NCI-H2081 treated with DMSO at 0.1 percent for 48 hours (cell line): ENCODE results near the gene TNFSF18.

Experiments used
- DNase-seq: peaks from one replicate; lab custom pipeline; 2025; lab: John Stamatoyannopoulos, UW

The TNFSF18 gene

DNA sequence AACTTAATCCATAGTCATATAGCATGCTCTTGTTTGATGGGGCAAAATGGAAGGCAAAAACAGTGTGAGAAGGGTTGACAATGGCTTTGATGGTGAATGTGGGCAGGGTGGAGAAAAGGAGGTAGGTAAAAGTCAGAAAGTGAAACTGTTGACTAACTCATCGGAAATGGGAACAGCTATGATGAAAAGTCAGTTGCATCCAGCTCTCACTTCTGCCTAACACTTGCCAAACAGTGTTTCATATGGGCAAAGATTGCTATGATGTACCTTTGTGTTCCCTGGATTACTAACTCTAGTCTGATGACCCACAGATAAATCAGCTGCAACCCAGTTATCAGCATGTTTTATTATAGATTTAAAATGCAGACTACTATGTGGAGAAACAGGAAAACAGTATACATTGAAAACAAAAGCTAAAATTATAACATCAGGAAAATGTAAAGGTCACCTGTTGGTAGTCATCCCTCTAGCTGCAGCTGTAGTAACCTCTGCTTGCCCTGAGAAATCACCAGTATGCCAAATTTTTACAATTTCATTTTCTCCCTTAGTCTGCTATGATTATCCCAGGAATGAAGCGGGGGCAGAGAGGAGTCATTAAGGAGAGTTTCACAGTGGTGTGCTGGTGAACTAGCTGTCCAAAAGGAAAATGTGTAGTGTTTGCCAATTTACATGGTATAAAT, 11.7 kb downstream of the TNFSF18 start:
- DNase-seq: no peak

DNA sequence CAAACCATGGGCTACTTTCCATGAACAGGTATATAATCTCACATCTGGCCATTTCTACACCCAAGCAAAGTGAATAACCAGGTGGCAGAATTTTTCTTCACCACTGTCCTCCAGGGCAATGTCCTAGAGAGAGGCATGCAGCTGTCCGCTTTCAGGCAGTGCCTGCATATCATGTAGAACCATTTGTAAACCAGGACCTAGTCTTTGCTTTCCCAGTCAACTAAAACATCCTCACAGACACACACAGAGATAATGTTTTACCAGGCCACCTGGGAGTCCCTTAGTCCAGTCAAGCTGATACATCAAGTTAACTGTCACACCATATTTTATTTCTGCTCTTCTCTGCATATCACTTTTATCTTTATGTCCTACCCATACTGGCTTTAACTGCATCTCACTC, 26.2 kb downstream of the TNFSF18 start:
- no peak for DNase-seq

DNA sequence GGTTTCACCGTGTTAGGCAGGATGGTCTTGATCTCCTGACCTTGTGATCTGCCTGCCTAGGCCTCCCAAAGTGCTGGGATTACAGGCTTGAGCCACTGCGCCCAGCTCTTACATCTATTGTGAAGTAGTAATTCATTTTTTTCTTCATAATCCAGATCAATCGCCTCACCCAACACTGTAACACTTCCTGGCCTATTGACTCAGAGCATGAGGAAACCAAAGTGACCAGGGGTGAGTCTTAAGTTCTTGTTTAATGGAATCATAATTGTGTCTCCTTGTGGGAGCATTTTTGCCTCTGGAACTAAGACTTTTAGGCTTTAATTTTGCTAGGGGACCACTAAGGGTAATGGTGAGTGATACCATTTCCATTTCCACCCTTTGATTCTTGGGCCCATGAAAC, 27.4 kb downstream of the TNFSF18 start:
- no peak for DNase-seq

DNA sequence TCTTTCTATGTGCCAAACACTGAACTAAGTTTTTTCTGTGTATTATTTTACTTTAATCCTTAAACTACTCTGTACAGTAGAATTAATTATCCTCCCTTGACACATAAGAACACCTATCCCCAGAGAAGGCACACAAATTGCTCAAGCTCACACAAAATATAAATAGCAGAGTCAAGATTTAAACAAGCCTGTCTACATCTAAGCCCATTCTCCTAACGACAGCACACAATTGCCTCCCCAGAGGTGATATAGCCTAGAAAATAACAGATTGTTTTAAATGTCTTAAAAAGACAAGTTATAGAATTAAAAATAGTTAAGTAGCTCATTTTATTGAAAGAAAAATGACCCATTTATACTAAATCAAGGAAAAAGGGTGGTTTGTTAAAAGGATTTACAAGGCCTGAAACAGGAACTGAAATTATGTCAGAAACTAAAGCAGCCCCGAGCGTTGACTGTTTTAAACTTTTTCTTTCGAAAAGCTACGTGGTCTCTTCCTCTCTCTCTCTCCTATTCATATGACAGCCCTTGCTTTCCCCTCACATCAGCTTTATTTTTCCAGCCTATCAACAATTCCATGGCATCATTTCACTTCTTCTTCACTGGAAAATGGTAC, 30.5 kb downstream of the TNFSF18 start:
- no peak for DNase-seq

DNA sequence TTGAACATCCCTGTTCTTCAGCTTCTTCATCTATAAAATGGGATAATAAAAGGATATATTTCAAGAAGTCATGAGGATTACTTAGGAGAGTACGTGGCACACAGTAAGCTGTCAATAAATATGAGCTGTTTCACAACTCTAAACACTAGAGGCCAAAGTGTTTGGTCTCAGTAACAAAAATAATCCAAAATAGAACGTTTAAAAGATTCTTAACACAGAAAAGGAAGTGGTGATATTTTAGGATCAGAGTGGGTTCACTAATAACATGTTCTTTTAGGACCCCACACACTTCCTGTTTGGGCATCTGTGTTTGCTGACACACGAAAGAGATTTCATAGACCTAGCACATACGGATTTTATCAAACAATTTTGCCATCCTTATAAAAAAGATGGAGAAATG, 32.9 kb downstream of the TNFSF18 start:
- no peak for DNase-seq

DNA sequence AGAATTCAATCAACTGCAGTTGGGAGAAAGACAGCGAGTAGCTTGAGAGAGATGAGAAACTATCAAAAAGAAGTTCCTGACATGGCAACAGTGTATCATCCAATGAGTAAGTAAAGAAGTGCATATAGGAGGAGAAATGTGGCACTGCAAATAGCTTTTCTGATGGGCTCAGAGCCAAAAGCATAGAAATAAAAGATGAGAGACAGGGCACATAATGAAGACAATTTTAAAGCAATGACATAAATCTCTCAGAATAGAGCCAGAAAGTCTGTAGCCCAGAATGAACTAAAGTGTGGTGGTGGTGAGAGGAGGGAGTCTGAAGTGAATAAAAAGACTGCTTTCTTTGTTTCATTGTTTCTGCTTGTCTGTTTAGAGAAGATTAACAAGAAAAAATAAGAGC, 34.3 kb downstream of the TNFSF18 start:
- DNase-seq: no peak

DNA sequence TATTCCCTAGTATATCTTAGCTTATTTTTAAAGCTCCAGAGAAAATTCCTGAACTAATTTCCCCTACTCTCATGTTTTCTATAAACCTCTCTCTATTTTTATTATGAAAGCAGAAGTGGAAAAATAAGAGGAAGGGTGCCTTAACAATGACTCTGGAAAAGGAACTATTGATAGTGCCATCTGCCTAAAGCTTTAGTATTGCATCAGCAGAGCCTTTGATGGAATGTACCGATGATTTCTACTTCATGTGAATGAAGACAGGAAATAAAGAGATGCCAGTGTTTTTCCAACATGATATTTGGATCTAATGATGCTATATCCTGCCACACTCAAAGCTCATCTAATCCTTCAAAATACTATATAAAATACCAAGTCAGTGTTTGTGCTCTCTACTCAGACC, 35.1 kb downstream of the TNFSF18 start:
- DNase-seq: no peak

DNA sequence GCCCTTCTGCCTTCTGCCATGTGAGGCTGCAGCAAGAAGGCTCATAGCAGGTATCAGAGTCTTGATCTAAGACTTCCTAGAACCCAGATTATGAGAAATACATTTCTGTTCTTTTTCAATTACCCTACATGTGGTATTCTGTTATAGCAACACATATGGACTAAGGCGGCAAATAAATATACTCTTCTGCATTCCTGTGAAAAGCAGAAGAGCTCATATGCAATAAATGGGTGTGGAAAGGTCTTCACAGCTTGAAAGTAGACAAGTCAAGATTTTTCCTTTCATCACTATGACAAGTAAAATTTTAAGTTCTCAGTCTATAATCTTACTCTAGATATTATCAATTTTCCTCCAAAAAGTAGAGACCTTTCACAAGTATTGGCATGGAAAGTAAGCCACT, 36.6 kb downstream of the TNFSF18 start:
- no peak for DNase-seq

DNA sequence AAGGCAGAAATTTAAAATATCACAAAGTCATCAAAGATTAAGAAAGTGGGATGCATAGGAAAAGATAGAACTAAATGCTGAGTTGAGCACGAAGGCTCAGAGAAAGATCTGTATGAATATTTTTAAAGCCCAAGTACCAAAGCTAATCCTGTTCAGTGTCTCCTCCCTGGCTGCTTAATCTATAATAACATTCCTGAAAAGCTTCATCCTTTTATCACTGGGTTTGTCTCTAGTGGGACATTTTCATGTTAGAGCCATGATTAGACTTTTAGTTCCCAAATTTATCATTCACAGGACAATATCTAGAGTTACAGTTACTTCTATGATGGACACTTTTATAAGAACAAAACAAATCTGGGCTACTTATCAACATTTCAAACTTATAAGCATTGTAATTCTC, 38.6 kb downstream of the TNFSF18 start:
- no peak for DNase-seq

DNA sequence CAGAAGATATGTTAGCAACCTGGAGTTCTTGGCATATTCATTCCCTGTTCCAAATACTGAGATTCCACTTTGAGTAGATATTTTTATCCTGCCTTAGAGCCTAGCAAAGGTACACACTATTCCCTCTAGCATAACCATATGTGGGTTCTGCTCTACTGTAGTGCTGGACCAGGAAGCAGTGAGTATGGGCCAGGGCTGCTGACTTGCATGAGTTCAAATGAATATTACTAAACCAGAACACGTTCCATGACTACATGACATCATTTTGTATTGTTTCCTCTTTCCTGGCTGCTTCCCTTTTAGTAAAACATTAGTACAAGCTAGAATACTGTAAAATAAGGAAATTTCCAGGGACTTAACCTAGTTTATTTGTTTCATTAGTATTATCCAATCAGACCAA, 41.1 kb downstream of the TNFSF18 start:
- DNase-seq: no peak

DNA sequence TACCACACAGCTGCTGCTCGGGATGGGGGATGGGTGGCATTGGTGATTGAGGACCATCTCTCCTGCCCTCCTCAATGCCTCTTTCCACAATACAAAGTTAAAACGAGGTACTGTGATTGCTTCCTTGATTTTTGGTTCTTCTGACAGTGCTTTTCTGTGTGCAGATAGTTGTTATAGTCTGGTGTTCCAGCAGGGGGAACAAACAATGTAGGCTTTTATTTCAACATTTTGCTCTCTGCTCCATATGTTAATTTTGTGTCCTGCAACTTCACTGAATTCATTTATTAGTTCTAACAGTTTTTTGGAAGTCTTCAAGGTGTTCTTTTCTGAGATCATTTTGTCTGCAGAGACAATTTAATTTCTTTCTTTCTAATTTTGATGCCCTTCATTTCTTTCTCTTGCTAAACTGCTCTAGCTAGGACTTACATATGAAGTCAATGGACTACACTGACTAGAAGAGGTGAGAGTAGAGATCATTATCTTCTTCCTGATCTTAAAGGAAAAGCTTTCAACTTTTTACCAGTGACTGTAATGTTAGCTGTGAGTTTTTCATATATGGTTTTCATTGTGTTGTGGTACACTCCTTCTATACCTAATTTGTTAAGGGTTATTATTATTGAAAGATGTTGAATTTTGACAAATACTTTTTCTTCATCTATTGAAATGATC, 45.4 kb downstream of the TNFSF18 start:
- no peak for DNase-seq

DNA sequence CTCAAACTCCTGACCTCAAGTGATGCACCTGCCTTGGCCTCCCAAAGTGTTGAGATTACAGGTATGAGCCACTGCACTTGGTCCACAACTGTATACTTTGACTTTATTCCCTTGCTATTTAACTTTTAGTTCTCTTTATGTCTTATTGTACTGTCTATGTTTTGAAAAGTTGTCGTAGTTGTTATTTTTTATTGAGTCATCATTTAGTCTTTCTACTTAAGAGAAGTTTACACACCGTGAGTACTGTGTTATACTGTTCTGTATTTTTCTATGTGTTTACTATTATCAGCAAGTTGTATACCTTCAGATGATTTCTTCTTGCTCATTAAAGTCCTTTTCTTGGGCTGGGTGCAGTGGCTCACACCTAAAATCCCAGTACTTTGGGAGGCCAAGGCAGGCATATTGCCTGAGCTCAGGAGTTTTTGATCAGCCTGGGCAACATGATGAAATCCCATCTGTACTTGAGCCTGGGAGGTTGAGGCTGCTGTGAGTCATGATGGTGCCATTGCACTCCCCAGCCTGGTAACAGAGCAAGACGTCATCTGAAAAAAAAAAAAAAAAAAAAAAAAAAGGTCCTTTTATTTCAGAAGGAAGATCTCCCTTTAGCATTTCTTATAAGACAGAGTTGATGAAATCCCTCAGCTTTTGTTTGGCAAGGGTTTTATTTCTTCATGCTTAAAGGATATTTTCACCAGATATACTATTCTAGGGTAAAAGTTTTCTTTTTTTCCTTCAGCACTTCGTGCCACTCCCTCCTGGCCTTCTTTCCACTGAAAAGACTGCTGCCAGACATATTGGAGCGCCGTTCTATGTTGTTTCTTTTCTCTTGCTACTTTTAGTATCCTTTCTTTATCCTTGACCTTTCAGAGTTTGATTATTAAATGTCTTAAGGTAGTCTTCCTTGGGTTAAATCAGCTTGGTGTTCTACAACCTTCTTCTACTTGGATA, 47.6 kb downstream of the TNFSF18 start:
- DNase-seq: no peak

DNA sequence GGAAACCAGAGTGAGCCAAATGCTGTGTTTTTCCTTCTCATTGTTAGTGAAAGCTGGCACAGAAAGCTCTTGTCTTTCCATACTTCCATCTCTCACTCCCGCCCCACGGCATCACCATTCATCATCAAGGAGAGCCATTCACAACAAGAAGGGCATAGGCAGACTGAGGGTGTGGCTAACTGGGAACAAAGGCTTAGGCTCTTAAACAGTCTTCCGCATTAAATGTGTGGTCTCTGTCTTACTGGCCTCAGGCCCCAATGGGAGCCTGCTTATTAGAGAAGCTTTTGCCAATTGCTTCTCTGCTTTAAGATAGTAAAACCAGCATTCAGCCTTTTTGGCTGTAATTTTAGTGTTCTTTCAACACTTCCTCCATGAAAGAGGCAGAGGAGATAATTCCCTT, 51.4 kb downstream of the TNFSF18 start:
- no peak for DNase-seq

DNA sequence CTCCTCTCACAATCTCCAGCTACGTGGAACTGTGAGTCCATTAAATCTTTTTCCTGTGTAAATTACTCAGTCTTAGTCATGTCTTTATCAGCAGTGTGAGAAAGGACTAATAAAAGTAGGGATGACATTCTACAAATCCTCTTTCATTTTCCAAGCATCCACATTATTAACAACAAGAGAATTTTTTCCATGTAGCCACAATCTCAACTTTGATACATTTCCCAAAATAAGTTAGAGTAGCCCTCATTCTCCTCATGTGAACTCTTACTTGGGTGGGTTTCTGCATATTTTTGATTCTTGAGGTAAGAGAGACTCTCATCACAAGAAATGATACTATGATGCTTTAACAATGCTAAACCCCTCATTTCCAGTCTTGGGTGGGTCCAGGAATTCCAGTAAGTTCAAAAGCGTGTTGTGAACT, 52.8 kb downstream of the TNFSF18 start:
- no peak for DNase-seq

DNA sequence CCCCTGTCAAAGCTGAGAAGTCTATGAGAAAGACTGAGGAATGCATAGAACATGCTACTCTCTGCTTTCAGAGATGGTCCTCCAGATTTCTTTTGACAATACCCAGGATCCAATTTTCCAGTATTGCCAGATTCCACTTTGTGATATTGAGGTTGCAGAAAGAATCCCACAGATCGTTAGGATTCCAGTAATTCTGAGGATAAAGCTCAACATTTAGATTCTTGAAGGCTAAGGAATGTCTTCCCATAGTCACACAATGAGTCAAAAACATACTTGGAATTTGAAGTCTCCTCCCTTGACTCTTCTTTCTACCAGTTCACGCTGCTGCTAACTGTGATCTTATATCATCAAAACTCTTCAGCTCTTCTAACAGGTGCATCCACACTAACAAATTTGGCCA, 57.1 kb downstream of the TNFSF18 start:
- DNase-seq: no peak

DNA sequence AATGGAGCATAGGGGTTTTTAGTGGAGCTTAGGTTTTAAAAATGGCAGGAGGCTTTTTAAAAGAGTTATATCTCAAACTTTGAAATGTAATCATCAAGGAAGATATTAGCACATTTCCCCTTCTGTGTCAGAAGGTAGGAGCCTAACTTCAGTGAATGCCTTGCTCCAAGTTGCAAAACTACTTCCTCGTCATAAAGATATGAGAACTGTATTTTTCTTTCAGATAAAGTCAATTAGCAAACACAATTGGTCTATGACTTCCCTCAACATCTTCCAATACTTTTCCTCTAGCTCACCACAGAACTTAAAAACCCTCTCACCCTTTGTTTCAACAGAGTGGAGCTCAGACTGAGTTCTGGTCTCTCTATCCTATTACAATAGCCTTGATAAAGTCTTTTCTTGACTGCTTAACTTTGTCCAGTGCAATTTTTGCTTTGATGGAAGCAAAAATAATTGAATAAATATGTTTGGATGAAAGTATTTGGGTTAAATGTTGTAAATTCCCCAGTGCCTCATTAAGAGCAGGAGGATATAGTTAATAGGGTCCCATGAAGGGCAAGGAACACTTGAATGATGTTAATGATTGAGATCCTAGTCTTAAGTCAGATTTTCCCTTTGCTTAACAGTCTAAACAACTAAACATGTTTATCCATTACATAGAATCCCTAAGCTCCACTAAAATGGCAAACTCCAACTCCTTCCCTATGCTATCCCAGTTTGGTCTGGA, 58.9 kb downstream of the TNFSF18 start:
- DNase-seq: no peak

DNA sequence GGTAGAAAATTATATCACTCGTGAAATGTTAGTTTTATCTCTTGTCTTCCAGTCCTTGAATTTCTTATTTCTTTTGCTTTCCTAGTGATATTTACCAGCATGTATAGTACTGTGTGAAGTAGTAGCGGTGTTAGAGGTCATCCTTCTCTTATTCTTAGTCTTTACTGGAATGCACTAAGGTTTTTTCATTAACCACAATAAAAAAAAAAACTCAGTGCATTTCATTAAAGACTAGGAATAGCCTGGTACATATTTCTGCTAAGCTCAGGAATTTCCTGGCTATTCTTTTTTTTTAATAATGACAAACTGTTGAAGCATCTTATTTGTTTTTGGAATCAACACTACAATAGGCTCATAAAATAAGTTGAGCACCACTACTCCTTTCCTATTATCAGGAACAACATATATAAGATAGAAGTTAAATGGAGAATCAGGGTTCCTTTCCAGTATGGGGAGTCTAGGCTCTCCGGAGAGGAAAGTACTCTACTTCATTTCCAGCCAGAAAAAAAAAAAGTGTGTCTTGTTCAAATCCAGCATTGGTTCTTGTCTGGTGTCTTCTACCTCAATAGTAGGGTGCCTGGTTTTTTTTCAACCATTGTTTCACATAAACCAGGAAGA, 60.0 kb downstream of the TNFSF18 start:
- no peak for DNase-seq
